K562 (cell line): ENCODE results near the gene TSEN54. TPM values are rescaled to one million over a fixed set of nuclear protein-coding genes. Genes with fewer than 3 reads are reported as not detected.
A peak's percentile ranks its signal among the peaks of the same experiment; 100 is the strongest.

ENCODE experiments used
- ATAC-seq: fragments of 200-7000 bp; cut with Tn5 transposase; 3 replicates; pipeline ENCODE4 v1.9.1; 2020; ENCODE audit warnings: moderate library complexity
- BruUV-seq: library from RNA; stranded (reverse); fragments of 400-500 nt; replicated peaks from 2 replicates; lab custom pipeline; 2021; lab: Mats Ljungman, UMichigan
- CTCF ChIA-PET: fragments of 300-600 bp; formaldehyde crosslinking; extraction: SDS; loops from one replicate; lab custom pipeline; 2021; ENCODE audit warnings: low intra/inter-chr PET ratio; lab: Yijun Ruan, JAX
- POLR2A ChIA-PET: fragments of 300-600, 350-650 bp; sonication (Branson Sonifier 250); formaldehyde crosslinking; extraction: SDS; loops from one replicate; lab custom pipeline; 2021; ENCODE audit warnings: antibody characterized with exemption, inconsistent platforms; lab: Yijun Ruan, JAX
- DNase-seq, 4 experiments: peaks; one replicate each; pipeline versions ENCODE4 v3.0.0 to v3.0.0-alpha.2; 2011 to 2018; ENCODE audit warnings: low spot score in 3 of 4, mixed read lengths in 3 of 4; ENCODE audit errors: extremely low read depth in 1 of 4
- FAIRE-seq: peaks from 2 replicates; lab custom pipeline; 2011; peaks lifted over from hg19 to GRCh38; lab: Jason Lieb, UNC
- H2AFZ ChIP-seq: 2 replicates; pipeline ENCODE4 v1.6.0; 2011; ENCODE audit warnings: low read depth, low read length, control low read depth, inconsistent platforms
- H3K27ac ChIP-seq: fragments of 200-600 bp; 3 replicates; pipeline ENCODE4 v1.8.0; 2011; ENCODE audit warnings: low read depth, mild to moderate bottlenecking, control low read depth, inconsistent platforms, low read length, moderate library complexity, mixed read lengths; ENCODE audit errors: extremely low read depth
- H3K27me3 ChIP-seq, 2 experiments: fragments of 300-600 bp in 1 of 2; 2 replicates in 1 of 2; 3 replicates in 1 of 2; pipeline versions ENCODE4 v1.6.0 to v1.8.0; 2011; ENCODE audit warnings: inconsistent platforms in 2 of 2, low read length in 2 of 2, mild to moderate bottlenecking in 1 of 2, mixed read lengths in 1 of 2, moderate library complexity in 1 of 2; ENCODE audit not compliant: control insufficient read depth in 2 of 2, insufficient read depth in 2 of 2
- H3K36me3 ChIP-seq: fragments of 300-600 bp; 3 replicates; pipeline ENCODE4 v1.8.0; 2011; ENCODE audit warnings: mild to moderate bottlenecking, low read length, inconsistent platforms; ENCODE audit not compliant: control insufficient read depth, insufficient read depth
- H3K4me1 ChIP-seq, 2 experiments: fragments of 200-600 bp in 1 of 2; replicated peaks in 1 of 2; 2 replicates in 1 of 2; 3 replicates in 1 of 2; pipeline versions ENCODE4 v1.5.1 to v1.8.0; 2011; ENCODE audit warnings: inconsistent platforms in 2 of 2, low read length in 2 of 2, mild to moderate bottlenecking in 1 of 2, mixed read lengths in 1 of 2, moderate library complexity in 1 of 2; ENCODE audit not compliant: control insufficient read depth in 2 of 2, insufficient read depth in 2 of 2
- H3K4me2 ChIP-seq: 2 replicates; pipeline ENCODE4 v1.6.1; 2011; ENCODE audit warnings: low read length, control low read depth, inconsistent platforms, mixed read lengths; ENCODE audit not compliant: insufficient read depth
- H3K4me3 ChIP-seq: fragments of 200-600 bp; sonication (generic), shearing (Covaris generic); 2 replicates; pipeline ENCODE4 v1.5.1; 2016; ENCODE audit warnings: control low read depth, inconsistent platforms
- H3K79me2 ChIP-seq: fragments of 200-600 bp; 3 replicates; pipeline ENCODE4 v1.8.0; 2011; ENCODE audit warnings: low read length, inconsistent platforms; ENCODE audit not compliant: control insufficient read depth, insufficient read depth
- H3K9ac ChIP-seq, 2 experiments: 2 replicates each; pipeline versions ENCODE4 v1.6.0 to v1.6.1; 2011; ENCODE audit warnings: low read depth in 2 of 2, low read length in 2 of 2, control low read depth in 1 of 2, inconsistent platforms in 1 of 2, mild to moderate bottlenecking in 1 of 2, mixed read lengths in 1 of 2; ENCODE audit not compliant: insufficient read depth in 1 of 2
- H3K9me1 ChIP-seq: one replicate; pipeline ENCODE4 v1.6.0; 2011; ENCODE audit warnings: inconsistent platforms, mild to moderate bottlenecking, low read length, moderate library complexity; ENCODE audit not compliant: control insufficient read depth, insufficient read depth
- H3K9me3 ChIP-seq: replicated peaks from 2 replicates; pipeline ENCODE4 v1.5.1; 2011; ENCODE audit warnings: low read depth, low read length, inconsistent platforms; ENCODE audit not compliant: control insufficient read depth, insufficient read depth
- H4K20me1 ChIP-seq: replicated peaks from 2 replicates; pipeline ENCODE4 v1.6.1; 2011; ENCODE audit warnings: low read length, inconsistent platforms, mixed read lengths; ENCODE audit not compliant: control insufficient read depth, insufficient read depth
- ARHGAP35 ChIP-seq: fragments of 450-650 bp; IDR thresholded peaks from 2 replicates; pipeline ENCODE4 v1.6.1; 2018; ENCODE audit not compliant: partially characterized antibody
- CREB5 ChIP-seq: fragments of 250-450 bp; sonication (Bioruptor Pico); IDR thresholded peaks from 2 replicates; pipeline ENCODE4 v1.5.0; 2020; ENCODE audit warnings: mild to moderate bottlenecking
- CSDE1 ChIP-seq, 2 experiments: fragments of 450-650 bp; IDR thresholded peaks; 2 replicates each; pipeline ENCODE4 v1.6.1; 2016; ENCODE audit warnings: mild to moderate bottlenecking in 1 of 2
- EGR1 ChIP-seq: fragments of 450-650 bp; conservative IDR thresholded peaks from 2 replicates; pipeline ENCODE4 v1.6.1; 2017; ENCODE audit warnings: mild to moderate bottlenecking
- ETV6 ChIP-seq, 3 experiments: fragments of 150-350 bp in 1 of 3; sonication (generic) in 1 of 3; formaldehyde crosslinking in 1 of 3; IDR thresholded peaks; 2 replicates each; pipeline versions ENCODE4 v1.6.1 to v1.8.0; 2014 to 2022; ENCODE audit warnings: borderline replicate concordance in 2 of 3, low read depth in 2 of 3, antibody characterized with exemption in 1 of 3, low read length in 1 of 3, mild to moderate bottlenecking in 1 of 3, missing genetic modification reagents in 1 of 3
- IFI16 ChIP-seq: fragments of 250-450 bp; sonication (Bioruptor Pico); IDR thresholded peaks from 2 replicates; pipeline ENCODE4 v2.1.2; 2022; ENCODE audit warnings: mild to moderate bottlenecking, inconsistent platforms
- ZNF263 ChIP-seq: sonication (generic); formaldehyde crosslinking; IDR thresholded peaks from 2 replicates; pipeline ENCODE4 v1.8.0; 2022; ENCODE audit warnings: mild to moderate bottlenecking, missing genetic modification reagents, borderline replicate concordance
- ZNF407 ChIP-seq: fragments of 450-650 bp; IDR thresholded peaks from 2 replicates; pipeline ENCODE4 v1.6.1; 2016; ENCODE audit warnings: low read depth
- ZNF518B ChIP-seq: fragments of 250-450 bp; sonication (Bioruptor Pico); IDR thresholded peaks from 2 replicates; pipeline ENCODE4 v1.5.0; 2021; ENCODE audit warnings: mild to moderate bottlenecking, moderate library complexity
- ZZZ3 ChIP-seq: fragments of 450-650 bp; IDR thresholded peaks from 2 replicates; pipeline ENCODE4 v1.6.1; 2016; ENCODE audit warnings: antibody characterized with exemption, mild to moderate bottlenecking, moderate library complexity
- WGBS: fragments of 100-300 bp; shearing (Covaris generic); methylation state at CpG from one replicate; pipeline ENCODE4 v1.1.6; 2016; ENCODE audit warnings: low coverage, mixed read lengths; ENCODE audit not compliant: insufficient coverage; ENCODE audit errors: missing lambda C conversion rate; 5-methylcytosine and 5-hydroxymethylcytosine counted together
- in situ Hi-C: fragments of 300-500 bp; cut with MboI; formaldehyde crosslinking; loops from 4 replicates; pipeline ENCODE4 v1.15.0; 2018; ENCODE audit warnings: inconsistent platforms, mixed read lengths
- intact Hi-C: fragments of 100-400 bp; cut with micrococcal nuclease; formaldehyde crosslinking; loops from 2 replicates; pipeline ENCODE4 v1.14.2; 2022
- polyA plus RNA-seq, 8 experiments: library from polyadenylated mRNA; depleted of rRNA in 4 of 8; stranded (reverse) in 5 of 8; unstranded in 3 of 8; fragments of >200 nt; fragmentation: Nextera tagmentation in 2 of 8; fragmentation: Illumina TruSeq in 1 of 8; extraction: Ambion mirVana in 2 of 8; extraction: Trizol in 1 of 8; gene quantifications; 2 replicates each; pipeline versions ENCODE4 v1.2.1 to v1.2.3, GENCODE V29; 2011 to 2014; ENCODE audit warnings: inconsistent platforms in 1 of 8, missing spikeins in 1 of 8
- total RNA-seq, 7 experiments: library from RNA; depleted of rRNA in 6 of 7; stranded (reverse); fragments of >200 nt in 6 of 7; fragmentation: Illumina TruSeq in 2 of 7; extraction: Trizol in 2 of 7; gene quantifications; 2 replicates each; pipeline versions ENCODE4 v1.2.1 to v1.2.3, GENCODE V29; 2011 to 2021; ENCODE audit warnings: low replicate concordance in 1 of 7

The TSEN54 gene
- total and polyA plus RNA-seq, 9 of the 15 experiments (the other 6 are each of a cell fraction or from before 2014, with no cell fraction given) = 5.9 to 64.3 (median 48.9) TPM

GRCh38 chr17:75550139-75550465, 33.8 kb downstream of the TSEN54 start:
- DNase-seq (no peak), ATAC-seq (no peak), FAIRE-seq (no peak)
- Histone ChIP-seq H2AFZ (no peak overlapping the region), H3K9me1 (no peaks in the 10 kb centered on the region), H3K27ac (no peak overlapping the region), H3K27me3 (no peaks in the 10 kb centered on the region), H3K9ac (peak overlapping the region in 1 of 2 experiments; percentile 20; a peak in 1 of 4 replicates), H3K36me3 (no peaks in the 10 kb centered on the region), H3K9me3 (no peaks in the 10 kb centered on the region), H3K4me1 (peaks cover 0 to 25% of the 10 kb centered on the region in 2 experiments; a peak in 4 of 5 replicates), H3K79me2 (no peaks in the 10 kb centered on the region), H3K4me2 (no peak overlapping the region), H4K20me1 (no peaks in the 10 kb centered on the region), H3K4me3 (no peak overlapping the region)
- in situ Hi-C loops = no loop called here
- ChIA-PET POLR2A (no interaction called here), CTCF (no interaction called here)
- WGBS = 69% methylated on average over 4 of the region's 4 CpGs
- intact Hi-C loops = no loop called here
- no TSS peak for BruUV-seq
- TF ChIP-seq CSDE1 (IDR thresholded peaks at IDR 0.05) (no peak), ARHGAP35 (no peak), IFI16 (no peak), ETV6 (IDR thresholded peaks at IDR 0.05; ENCODE audit: borderline replicate concordance in 1 of 2, low read depth in 2 of 2, low read length in 1 of 2) (no peak), ETV6 (CRISPR knock-in tag; IDR thresholded peaks at IDR 0.05; ENCODE audit: borderline replicate concordance) (no peak), ZNF518B (no peak), ZZZ3 (no peak), CREB5 (CRISPR knock-in tag) (no peak), ZNF263 (no peak), EGR1 (no peak), ZNF407 (no peak)
